Stimulated activated CD4-positive, alpha-beta T cell treated with anti-CD3 and anti-CD28 coated beads, Interleukin-2, amount 100 ng/mL, for 48 hours (primary cell): Measurements from ENCODE around the gene C6.
"Not testable (repeated sequence)": the region's sequence is repeated elsewhere in the genome, so short reads cannot be mapped to it uniquely, and the experiment has no call there.

Experiments
- DNase-seq, 2 donors: peaks; one replicate each; pipeline ENCODE4 v3.0.0-alpha.2; 2020

Gene C6

DNA sequence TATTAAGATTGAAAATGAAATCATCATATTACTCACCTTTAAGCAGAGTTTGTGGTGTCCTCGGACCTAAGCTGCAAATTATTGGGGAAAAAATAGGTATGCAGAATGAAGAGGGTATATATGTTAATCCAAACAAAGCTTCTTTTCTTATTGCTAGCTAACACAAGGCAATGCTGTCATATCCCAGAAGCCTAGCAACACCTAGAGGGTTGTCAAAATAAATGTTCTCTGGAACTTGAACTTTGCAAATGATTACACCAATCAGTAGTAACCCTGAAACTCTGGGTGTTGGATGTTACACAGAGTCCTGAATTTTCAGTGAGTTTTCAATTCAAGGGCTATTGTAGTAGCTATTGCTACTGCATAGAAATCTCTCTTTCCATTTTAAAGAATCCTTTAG lies at the start of gene C6:
Gene C6, minus strand, starts transcription at position 193 of the 400 bp plus-strand sequence. CDS start 10,302 bp downstream, outside the sequence.
- DNase-seq, result no peak

DNA sequence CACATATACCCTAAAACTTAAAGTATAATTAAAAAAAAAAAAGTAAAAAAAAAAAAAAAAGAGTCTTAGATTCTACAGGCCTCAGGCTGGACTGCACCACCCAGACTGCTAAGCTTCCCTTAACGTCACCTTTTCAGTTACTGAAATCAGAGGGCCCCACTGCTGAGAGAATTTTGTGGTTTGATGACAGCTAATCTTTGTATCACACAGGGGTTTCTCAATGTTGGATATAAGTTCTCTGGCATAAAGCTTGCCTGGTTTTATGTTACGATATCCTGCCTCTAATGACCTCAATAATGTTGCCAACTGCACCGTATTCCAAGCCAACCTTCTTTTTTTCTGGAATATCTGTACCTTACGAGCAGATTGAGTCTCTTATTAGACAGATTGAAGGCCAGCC lies 43.1 kb upstream of the C6 start:
- DNase-seq, result no peak

DNA sequence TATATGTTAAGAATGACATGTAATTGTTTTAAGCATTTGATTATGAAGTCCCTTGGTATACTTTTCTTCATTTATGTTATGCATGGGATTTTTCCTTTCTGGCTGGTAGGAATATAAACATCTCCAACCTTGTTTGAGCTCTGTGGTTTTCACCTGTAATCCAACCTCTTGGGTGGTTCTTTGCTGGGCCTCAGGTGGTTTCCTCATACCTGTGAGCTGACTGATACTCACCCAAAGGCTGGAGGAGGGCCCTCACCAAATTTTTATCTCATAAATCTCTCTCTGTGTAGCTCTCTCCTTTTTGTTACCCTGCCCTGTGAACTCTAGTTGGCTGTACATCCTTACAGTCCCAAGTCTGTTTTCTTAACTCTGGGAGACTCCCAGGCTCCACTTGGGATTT lies 39.8 kb upstream of the C6 start:
- DNase-seq, result no peak

DNA sequence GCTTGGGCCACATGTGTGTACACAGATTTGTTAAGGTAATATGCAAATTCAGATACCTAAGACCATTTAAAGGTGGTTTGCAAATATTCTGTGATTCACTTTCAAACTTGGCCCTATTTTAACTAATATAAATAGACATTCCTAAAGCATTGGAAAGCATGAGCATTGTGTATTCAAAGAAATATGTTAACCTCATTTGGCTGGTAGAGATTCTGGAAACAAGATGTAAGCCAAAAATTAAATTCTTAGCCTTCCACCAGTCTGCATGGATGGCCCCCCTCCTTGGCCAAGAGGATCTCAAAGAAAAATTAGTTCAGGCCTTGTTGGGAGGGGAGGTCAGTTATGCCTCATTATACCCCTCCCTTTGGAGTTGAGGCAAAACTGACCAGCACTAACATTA lies 38.7 kb upstream of the C6 start:
- no peak for DNase-seq

DNA sequence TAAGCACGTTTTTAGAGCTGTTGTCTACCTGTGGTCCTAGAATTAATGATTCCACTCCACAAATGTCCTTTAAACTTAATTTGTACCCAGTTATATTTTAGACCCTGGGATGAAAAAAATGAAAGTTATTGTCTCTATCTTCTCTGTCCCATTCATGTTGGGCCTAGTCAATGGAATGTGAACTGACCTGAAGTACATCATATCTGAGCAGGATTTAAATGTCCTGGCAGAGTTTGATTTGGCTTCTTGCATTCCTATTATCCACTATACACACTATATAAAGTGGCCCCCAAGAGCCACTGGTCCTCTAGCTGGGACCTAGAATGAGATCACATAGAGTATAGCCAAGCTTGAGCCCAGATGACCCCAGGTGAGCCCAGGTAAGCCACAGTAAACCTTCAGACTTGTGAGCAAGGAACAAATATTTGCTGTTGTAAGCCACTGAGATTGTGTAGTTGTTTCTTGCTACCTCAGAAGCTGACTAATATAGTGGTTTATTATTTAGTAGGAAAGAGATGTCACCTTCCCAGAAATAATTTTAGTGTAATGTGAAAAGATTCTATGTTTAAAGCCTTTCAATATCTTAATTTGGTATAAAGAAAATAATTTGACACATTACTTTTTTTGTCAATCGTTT lies 37.1 kb upstream of the C6 start:
- no peak for DNase-seq

DNA sequence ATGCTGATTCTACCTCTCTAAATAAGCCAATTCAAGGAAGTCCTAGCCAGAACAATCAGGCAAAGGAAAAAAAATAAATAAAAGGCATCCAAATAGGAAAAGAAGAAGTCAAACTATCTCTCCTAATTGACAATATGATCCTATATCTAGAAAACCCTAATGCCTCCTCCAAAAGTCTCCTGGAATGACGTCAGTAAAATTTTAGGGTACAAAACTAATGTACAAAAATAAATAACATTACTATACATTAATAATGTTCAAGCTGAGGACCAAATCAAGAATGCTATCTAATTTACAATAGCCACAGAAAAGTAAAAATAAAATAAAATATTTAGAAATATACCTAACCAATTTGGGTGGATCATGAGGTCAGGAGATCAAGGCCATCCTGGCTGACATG lies 33.8 kb upstream of the C6 start:
- no peak for DNase-seq

DNA sequence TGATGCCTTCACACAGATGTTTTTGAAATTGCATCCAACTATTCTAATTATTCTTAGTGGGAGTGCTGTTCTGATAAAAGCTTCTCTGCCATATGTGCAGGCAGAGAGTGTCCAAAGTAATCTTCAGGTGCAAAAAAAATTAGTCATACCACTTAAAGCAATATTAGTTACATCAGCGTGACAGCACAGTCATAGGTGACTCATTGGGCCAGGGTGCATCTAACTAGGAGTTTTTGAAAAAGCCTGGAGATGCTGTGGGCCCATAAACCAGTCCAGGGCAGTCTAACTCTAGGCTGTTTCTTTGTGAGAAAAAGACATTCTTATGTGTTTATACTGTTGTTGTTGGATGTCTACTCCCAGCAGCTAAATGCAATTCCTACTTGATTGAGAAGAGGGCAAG lies 33.0 kb upstream of the C6 start:
- no peak for DNase-seq

DNA sequence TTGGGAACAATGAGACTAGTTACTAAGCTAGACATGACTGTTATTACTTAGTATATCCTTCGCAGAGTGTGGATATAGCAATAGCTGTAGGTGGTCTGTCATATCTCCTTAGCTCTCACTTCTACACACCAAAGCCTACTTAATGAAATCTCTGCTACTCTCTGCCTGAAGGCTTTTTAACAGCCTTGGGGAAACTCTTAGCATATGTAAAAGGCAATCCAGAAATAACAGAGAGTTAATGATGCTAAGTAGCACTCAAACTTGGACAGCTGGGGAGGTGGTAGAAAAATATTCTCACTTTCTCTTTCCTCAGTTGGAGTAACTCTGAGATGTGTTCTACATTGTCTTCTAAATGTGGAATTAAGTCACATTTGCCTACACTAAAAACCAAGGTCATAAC lies 30.2 kb upstream of the C6 start:
- DNase-seq, result no peak

DNA sequence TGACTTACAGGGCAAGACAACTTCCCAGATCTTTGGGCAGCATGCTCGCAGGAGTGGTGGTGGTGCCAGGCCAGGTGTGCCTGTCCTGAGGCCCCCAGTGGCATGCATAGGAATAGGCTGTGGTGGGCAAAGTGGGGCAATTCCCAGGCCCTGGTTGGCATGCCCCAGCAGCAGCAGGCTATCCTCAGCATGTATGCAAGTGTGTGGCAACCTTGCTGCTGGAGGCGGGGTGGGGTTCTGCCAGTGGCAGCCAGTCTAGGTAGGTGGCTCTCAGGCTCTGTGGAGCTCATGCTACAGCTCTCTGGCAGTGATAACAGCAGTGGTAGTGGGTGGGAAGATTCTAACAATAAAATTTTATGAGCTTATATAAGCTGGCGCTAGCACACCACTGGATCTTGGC lies 27.7 kb upstream of the C6 start:
- DNase-seq, result no peak

DNA sequence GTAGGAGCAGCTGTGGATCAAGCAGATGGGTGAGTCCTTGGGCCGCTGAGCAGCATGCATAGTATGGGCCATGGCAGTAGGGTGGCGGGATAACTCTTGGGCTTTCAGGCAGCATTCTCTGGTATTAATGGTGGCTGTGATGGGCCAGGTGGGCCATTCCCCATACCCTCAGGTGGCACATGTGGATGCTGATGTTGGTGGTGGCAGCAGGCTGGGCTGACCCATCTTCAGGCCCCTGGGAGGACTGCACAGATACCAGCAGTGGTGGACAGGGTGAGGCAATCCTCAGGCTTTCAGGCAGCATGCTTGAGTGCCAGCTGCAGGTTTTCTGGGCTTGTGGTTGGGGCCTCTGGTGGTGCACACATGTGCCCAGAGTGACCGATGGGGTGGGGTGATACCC lies 27.1 kb upstream of the C6 start:
- DNase-seq, result no peak

DNA sequence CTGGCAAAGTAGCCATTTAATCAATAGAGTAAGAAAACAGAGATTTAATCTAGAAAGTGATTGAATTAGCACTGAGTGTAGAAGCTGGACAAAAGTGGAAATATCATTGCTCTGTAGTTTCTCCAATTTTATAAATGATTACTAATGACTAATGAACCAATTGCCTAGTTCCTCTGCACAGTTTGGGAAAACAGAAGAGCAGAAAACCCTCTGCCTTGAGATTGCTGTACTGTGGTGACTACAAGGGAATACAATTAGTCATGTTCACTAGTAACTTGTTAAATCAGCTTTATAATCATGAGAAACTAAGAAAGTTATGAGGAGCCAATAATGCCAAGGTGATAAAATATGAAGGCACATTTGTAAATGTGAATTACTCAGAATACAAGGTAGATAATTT lies 21.1 kb upstream of the C6 start:
- DNase-seq, result no peak

DNA sequence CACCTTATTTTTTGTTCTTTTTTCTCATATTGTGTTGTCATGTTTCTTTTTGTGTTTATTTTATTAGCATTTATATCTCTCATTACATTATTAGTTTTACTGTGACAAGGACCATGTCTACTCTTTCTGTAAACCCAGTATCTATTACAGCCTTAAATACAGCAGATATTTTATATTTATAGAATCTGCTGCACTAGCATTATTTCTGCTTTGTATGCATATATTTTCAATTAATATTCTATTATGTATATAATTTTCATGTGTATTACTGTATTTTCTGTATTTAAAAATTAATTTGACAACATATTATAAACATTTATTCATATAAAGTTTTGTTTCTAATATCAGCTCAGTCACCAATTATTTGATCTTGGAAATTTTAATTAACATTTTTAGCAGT lies 19.5 kb upstream of the C6 start:
- DNase-seq, result no peak

DNA sequence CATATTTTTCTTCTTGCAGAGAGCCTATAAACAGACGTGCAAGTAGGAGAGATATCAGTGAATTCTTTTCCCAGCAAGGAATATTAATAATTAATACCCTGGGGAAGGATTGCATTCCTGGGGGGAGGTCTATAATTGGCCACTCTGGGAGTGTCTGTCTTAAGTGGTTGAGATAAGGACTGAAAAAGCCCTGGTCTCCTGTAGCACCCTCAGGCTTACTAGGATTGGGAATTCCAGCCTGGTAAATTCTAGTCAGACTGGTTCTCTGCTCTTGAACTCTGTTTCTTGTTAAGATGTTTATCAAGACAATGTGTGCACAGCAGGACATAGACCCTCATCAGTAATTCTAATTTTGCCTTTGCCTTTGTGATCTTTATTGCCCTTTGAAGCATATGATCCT lies 16.9 kb upstream of the C6 start:
- not testable (repeated sequence) for DNase-seq

DNA sequence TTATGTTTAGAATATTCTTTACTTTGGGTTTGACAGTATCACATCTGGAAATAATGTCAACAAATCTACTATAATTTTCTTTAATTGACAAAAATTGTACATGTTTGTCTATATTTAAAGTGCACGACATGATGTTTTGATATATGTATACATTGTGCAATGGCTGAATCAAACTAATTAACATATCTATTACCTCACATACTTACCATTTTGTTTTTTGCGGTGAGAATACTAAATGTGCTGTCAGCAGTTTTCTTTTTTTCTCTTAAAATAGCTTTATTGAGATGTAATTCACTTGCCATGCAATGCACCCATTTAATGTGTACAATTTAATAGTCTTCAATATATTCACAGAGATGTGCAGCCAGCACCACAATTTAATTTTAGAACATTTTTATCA lies 10.6 kb upstream of the C6 start:
- DNase-seq, result no peak

DNA sequence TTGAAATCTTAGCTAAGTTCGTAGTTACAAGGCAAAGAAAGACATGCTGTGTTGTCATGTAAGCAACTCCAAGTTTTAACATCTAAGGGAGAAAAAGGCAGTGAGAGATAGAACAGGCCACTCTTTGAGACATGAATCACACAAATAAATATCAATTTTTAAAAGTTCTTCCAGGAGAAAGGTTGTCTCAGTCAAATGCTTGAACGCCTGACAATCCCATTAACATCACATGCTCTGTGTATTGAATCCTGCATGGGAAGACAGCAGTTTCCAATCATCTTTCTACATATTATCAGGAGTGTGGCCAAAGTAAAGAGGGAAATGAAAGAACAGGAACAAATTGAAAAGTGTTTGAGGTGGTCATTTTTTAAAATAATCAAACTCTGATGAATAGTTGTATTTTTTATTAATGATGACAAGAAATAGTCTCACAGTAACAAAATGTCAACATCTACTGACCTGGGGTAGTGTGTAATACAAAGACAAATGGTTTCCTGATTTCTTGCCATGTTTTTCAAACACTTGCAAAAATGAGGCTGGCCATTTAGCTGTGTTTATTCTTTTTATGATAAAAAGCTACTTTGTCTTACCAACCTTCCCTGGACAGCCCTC lies 6.4 kb upstream of the C6 start:
- no peak for DNase-seq

DNA sequence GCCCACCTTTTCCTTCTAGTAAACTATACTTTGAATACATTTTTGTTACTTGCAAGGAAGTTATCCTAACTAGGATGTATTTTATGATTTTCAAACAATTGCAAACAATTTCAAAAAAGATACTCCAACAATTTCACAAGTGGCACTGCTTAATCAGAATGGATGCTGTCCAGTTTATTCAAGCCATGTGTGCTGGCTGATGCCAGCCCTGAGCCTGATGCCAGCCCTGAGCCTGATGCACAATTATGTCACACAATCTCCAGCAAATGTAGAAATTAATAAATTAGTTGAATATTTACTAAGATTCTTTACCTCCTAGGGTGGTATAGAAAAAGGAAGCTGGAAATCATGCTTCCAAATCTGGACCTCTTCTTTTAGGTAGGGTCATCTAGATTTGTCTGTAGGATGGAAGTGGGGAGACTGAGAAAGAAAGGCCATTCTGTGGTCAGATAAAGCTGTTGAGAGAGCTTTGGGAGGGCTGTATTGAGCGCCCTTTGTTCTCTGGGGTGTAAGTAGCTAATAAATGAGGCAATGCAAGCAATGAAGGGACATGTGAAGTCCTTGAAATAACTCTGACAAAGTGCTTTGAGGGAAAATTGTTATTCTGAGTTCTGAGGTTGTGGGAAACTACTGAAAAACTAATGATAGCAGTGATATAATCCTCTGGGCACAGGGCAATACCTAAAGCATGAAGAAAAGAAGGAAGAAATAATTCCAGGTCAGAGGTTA lies 5.8 kb upstream of the C6 start:
- DNase-seq, result no peak

DNA sequence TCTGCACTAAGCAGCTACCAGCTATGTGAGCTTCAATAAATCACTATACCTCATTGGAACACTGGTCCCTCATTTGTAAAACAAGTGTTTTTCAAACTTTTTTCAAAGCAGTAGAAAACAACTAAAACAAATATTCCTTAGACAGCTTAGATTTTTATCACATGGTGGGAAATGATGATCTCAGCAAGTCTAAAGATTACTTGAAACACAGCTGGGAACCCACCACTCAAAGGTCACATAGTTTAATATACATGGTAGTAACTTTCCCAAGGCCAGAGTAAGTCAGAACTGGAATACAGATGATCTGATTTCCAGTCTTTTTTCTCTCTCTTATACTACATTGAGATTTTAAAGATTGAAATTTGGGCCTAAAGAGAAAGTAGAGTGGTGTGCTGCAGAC lies 850 bp upstream of the C6 start:
- no peak for DNase-seq

DNA sequence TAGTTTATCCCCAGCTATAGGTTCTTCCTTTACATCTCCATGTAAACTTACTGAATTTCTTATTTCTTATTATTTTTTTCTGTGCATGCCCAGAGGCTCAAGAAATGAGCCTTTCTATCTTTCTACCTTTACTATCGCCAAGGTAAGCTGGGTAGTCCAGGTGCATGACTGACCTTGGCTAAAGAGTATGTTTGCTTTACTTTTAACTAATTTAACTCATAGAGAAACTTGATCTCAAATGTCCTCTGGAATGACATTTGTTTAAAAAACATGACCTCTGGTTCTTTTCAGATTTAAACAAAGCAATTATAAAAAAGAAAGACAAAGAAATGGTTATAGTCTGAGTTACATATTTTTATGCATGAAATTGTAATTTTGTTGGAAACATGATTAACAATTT lies 397 bp downstream of the C6 start:
- no peak for DNase-seq

DNA sequence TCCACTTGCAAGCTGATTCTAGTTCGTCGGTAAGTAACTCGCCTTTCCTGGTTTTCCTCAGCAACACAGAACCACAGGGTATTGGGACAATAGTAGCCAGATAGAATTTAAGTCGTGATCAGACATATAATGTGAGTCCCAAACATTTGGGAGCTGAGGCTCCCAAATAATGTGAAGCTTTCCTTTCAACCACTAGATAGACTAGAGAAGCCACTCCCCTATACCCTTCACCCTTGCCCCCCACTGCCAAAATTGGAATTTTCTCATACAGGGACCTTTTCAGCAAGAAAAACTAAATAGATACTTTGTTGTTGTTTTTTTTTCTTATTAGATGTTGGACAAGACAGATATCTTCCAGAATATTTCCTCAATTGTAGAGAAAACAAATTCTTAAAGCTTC lies 1.9 kb downstream of the C6 start:
- no peak for DNase-seq

DNA sequence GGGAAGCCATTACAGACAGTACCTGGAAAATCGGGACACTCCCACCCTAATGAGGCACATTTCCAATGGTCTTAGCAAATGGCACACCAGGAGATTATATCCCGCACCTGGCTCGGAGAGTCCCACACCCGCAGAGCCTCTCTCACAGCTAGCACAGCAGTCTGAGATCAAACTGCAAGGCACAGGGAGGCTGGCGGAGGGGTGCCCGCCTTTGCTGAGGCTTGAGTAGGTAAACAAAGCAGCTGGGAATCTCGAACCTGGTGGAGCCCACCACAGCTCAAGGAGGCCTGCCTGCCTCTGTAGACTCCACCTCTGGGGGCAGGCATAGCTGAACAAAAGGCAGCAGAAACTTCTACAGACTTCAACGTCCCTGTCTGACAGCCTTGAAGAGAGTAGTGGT lies 7.9 kb downstream of the C6 start:
- DNase-seq, result not testable (repeated sequence)

DNA sequence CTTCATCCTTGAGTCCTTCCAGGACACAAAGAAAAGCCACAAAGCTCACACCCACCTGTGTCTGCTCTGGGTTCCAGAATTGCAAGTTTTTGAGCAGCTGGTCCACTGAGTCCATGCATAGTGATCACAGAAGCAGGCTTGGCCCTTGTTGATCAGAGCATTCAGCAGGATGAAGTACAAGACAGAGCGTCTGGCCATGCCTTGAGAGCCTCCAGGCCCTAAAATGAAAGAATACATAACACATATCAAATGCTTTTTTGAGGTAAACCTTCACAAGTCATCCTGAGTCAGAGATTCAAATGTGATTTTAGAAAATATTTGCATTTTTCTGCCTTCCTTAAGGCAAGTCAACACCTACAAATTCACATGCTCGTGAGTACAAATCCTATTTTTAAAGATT lies 10.3 kb downstream of the C6 start:
- DNase-seq, result no peak

DNA sequence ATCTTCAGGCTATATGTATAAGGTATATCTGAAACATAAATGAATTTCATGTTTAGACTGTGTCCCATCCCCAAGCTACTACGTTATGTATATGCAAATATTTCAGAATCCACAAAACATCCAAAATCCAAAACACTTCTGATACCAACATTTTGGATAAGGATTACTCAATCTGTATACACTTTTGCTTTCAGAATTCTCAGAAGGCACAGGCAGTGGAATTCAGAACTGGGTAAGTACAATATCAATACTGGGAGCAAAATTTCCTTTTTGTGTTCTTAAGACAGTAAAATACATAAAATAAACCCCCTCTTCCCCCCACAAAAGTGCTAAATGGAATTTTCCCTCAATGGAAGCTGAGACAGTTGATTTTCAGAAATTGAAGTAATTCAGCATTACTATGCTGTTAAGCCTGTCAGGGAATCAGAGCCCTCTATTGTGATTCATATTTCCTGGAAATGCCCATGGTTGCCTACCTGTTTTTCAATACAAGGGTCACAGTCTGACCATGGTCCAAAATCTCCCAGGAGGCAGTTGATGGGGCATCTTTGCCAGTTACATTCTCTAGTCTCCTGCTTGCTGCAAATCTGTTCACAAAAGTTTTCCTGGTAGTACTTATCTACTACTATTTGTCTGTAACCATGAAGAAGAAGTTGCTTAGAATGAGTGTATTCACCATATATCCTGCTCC lies 12.1 kb downstream of the C6 start:
- DNase-seq, result no peak

DNA sequence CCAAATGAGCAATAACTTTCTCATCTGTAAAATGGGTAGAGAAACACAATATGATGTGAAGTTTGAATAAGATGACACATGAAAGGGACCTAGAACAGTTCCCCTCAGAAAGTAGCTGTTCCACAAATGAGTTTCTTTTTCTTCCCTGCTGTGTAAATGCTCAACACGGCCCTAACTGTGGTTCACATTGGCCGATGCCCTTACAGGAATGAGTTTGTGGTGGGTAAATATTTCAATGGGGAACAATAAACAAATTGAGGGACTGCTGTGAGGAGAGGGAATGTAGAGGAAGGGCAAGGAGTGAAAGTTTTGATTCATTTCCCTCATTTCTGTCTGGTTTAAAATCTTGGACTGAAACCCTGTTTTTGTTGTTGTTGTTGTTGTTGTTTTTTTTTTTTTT lies 12.8 kb downstream of the C6 start:
- no peak for DNase-seq

DNA sequence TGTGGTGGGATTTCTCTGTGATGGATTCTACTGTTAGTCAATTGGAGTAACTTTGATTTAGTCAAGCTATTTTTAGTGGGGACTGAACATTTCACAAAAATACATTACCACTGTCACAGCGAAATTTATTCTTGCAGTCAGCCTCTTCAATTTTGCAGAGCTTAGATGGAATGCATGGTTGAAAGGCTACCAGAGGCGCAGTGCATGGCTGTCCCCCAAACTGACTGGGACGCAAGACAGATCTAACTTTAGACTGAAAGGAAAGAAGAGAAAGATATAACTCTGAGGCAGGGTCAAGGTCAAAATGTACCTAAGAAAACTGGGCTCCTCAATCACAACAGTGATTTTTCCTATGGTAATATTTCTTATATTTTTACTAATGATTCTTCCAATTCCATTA lies 13.7 kb downstream of the C6 start:
- DNase-seq, result no peak
